Neural cell (in vitro differentiated cells): ENCODE measurements around the gene ZNF350. TPM values are rescaled to one million over a fixed set of nuclear protein-coding genes. Genes with fewer than 3 reads are reported as not detected.

Source experiments
- H2AFZ ChIP-seq: fragments of 200-600, 300-800 bp; sonication (generic), shearing (Covaris generic); 2 replicates; pipeline ENCODE4 v1.6.0; 2014; ENCODE audit warnings: low read depth, mild to moderate bottlenecking, antibody characterized with exemption, low read length, moderate library complexity
- H3F3A ChIP-seq: fragments of 200-600 bp; shearing (Covaris generic); 2 replicates; pipeline ENCODE4 v1.6.1; 2016; ENCODE audit warnings: mild to moderate bottlenecking, moderate library complexity, mixed read lengths, antibody characterized with exemption, low read length; ENCODE audit not compliant: insufficient read depth, poor library complexity, severe bottlenecking
- H3K27ac ChIP-seq: fragments of 200-600, 300-800 bp; sonication (generic), shearing (Covaris generic); 2 replicates; pipeline ENCODE4 v1.5.1; 2014; ENCODE audit warnings: mild to moderate bottlenecking, low read length, moderate library complexity
- H3K27me3 ChIP-seq: fragments of 300-800, 200-600 bp; sonication (generic), shearing (Covaris generic); 2 replicates; pipeline ENCODE4 v1.6.0; 2014; ENCODE audit warnings: mild to moderate bottlenecking, low read depth, low read length, moderate library complexity; ENCODE audit not compliant: insufficient read depth
- H3K36me3 ChIP-seq: fragments of 300-800, 200-600 bp; sonication (generic), shearing (Covaris generic); 2 replicates; pipeline ENCODE4 v1.5.1; 2014; ENCODE audit warnings: mild to moderate bottlenecking, antibody characterized with exemption, low read length, moderate library complexity; ENCODE audit not compliant: insufficient read depth
- H3K4me2 ChIP-seq: fragments of 300-800, 200-600 bp; sonication (generic), shearing (Covaris generic); 2 replicates; pipeline ENCODE4 v1.6.0; 2014; ENCODE audit warnings: mild to moderate bottlenecking, low read length
- H3K4me3 ChIP-seq: fragments of 300-800, 200-600 bp; sonication (generic), shearing (Covaris generic); 2 replicates; pipeline ENCODE4 v1.5.1; 2014; ENCODE audit warnings: mild to moderate bottlenecking, low read length, moderate library complexity
- H3K79me2 ChIP-seq: fragments of 200-600 bp; shearing (Covaris generic); replicated peaks from 2 replicates; pipeline ENCODE4 v1.6.0; 2014; ENCODE audit warnings: mild to moderate bottlenecking, low read length, moderate library complexity; ENCODE audit not compliant: insufficient read depth
- H3K9ac ChIP-seq: fragments of 300-800, 200-600 bp; sonication (generic), shearing (Covaris generic); 2 replicates; pipeline ENCODE4 v1.6.1; 2016; ENCODE audit warnings: mild to moderate bottlenecking, low read length, mixed read lengths
- H3K9me2 ChIP-seq: fragments of 200-600 bp; shearing (Covaris generic); 2 replicates; pipeline ENCODE4 v1.6.1; 2016; ENCODE audit warnings: mild to moderate bottlenecking, low read length, mixed read lengths; ENCODE audit not compliant: insufficient read depth
- H3K9me3 ChIP-seq: fragments of 200-600, 300-800 bp; sonication (generic), shearing (Covaris generic); 2 replicates; pipeline ENCODE4 v1.6.1; 2016; ENCODE audit warnings: mild to moderate bottlenecking, mixed run types, low read length, moderate library complexity, mixed read lengths
- H4K20me1 ChIP-seq: fragments of 200-600 bp; shearing (Covaris generic); 2 replicates; pipeline ENCODE4 v1.6.1; 2016; ENCODE audit warnings: mild to moderate bottlenecking, mixed run types; ENCODE audit not compliant: insufficient read depth
- EP300 ChIP-seq: fragments of 450-650 bp; conservative IDR thresholded peaks from 2 replicates; pipeline ENCODE4 v1.6.1; 2014; ENCODE audit warnings: antibody characterized with exemption, mild to moderate bottlenecking, moderate library complexity; ENCODE audit not compliant: poor library complexity, severe bottlenecking
- EZH2 ChIP-seq: fragments of 200-600, 300-800 bp; shearing (Covaris generic), sonication (generic); IDR thresholded peaks from 2 replicates; pipeline ENCODE4 v1.6.1; 2014; ENCODE audit warnings: antibody characterized with exemption, low read length, borderline replicate concordance, mild to moderate bottlenecking; ENCODE audit not compliant: insufficient read depth, poor library complexity, severe bottlenecking
- MXI1 ChIP-seq: fragments of 450-650 bp; conservative IDR thresholded peaks from 2 replicates; pipeline ENCODE4 v1.6.1; 2014; ENCODE audit warnings: antibody characterized with exemption, mild to moderate bottlenecking; ENCODE audit not compliant: poor library complexity, severe bottlenecking
- POLR2AphosphoS5 ChIP-seq: IDR thresholded peaks from 2 replicates; pipeline ENCODE4 v1.6.1; 2012
- RAD21 ChIP-seq: fragments of 450-650 bp; conservative IDR thresholded peaks from 2 replicates; pipeline ENCODE4 v1.6.1; 2014; ENCODE audit warnings: antibody characterized with exemption, mild to moderate bottlenecking, moderate library complexity
- SMC3 ChIP-seq: fragments of 450-650 bp; conservative IDR thresholded peaks from 2 replicates; pipeline ENCODE4 v1.6.1; 2014; ENCODE audit warnings: antibody characterized with exemption, mild to moderate bottlenecking, moderate library complexity; ENCODE audit not compliant: poor library complexity
- TAF1 ChIP-seq: IDR thresholded peaks from 2 replicates; pipeline ENCODE4 v1.6.1; 2012; ENCODE audit warnings: low read depth
- polyA plus RNA-seq: library from polyadenylated mRNA; depleted of rRNA; stranded (reverse); fragments of >200 nt; gene quantifications from 2 replicates; pipeline ENCODE4 v1.2.3, GENCODE V29; 2014
- TF ChIP-seq, protein P1 (sequence below): fragments of 450-650 bp; IDR thresholded peaks from 2 replicates; pipeline ENCODE4 v1.5.1; 2014; ENCODE audit warnings: antibody characterized with exemption, mild to moderate bottlenecking, moderate library complexity; ENCODE audit not compliant: poor library complexity, severe bottlenecking
- TF ChIP-seq, protein P2 (sequence below): IDR thresholded peaks from 2 replicates; pipeline ENCODE4 v1.6.1; 2012; ENCODE audit warnings: borderline replicate concordance

The ZNF350 gene
- polyA plus RNA-seq, 1 donor from 2014 or later = 7.9 TPM

- Histone ChIP-seq H3K36me3 (no peaks in the 10 kb centered on the region), H3K9me3 (peaks cover 12% of the 10 kb centered on the region), H3K4me3 (no peak overlapping the region), H3K9ac (no peak overlapping the region), H4K20me1 (no peaks in the 10 kb centered on the region), H3K27me3 (no peaks in the 10 kb centered on the region), H3K4me2 (no peak overlapping the region), H2AFZ (no peak overlapping the region), H3F3A (no peaks in the 10 kb centered on the region), H3K27ac (no peak overlapping the region), H3K9me2 (no peaks in the 10 kb centered on the region), H3K79me2 (peaks cover 32% of the 10 kb centered on the region)
- TF ChIP-seq RAD21 (no peak), SMC3 (no peak), EP300 (no peak), MXI1 (no peak), POLR2AphosphoS5 (no peak), EZH2 (no peak), TAF1 (no peak)
- TF ChIP-seq, protein P1, sequence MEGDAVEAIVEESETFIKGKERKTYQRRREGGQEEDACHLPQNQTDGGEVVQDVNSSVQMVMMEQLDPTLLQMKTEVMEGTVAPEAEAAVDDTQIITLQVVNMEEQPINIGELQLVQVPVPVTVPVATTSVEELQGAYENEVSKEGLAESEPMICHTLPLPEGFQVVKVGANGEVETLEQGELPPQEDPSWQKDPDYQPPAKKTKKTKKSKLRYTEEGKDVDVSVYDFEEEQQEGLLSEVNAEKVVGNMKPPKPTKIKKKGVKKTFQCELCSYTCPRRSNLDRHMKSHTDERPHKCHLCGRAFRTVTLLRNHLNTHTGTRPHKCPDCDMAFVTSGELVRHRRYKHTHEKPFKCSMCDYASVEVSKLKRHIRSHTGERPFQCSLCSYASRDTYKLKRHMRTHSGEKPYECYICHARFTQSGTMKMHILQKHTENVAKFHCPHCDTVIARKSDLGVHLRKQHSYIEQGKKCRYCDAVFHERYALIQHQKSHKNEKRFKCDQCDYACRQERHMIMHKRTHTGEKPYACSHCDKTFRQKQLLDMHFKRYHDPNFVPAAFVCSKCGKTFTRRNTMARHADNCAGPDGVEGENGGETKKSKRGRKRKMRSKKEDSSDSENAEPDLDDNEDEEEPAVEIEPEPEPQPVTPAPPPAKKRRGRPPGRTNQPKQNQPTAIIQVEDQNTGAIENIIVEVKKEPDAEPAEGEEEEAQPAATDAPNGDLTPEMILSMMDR = no peak
- TF ChIP-seq, protein P2, sequence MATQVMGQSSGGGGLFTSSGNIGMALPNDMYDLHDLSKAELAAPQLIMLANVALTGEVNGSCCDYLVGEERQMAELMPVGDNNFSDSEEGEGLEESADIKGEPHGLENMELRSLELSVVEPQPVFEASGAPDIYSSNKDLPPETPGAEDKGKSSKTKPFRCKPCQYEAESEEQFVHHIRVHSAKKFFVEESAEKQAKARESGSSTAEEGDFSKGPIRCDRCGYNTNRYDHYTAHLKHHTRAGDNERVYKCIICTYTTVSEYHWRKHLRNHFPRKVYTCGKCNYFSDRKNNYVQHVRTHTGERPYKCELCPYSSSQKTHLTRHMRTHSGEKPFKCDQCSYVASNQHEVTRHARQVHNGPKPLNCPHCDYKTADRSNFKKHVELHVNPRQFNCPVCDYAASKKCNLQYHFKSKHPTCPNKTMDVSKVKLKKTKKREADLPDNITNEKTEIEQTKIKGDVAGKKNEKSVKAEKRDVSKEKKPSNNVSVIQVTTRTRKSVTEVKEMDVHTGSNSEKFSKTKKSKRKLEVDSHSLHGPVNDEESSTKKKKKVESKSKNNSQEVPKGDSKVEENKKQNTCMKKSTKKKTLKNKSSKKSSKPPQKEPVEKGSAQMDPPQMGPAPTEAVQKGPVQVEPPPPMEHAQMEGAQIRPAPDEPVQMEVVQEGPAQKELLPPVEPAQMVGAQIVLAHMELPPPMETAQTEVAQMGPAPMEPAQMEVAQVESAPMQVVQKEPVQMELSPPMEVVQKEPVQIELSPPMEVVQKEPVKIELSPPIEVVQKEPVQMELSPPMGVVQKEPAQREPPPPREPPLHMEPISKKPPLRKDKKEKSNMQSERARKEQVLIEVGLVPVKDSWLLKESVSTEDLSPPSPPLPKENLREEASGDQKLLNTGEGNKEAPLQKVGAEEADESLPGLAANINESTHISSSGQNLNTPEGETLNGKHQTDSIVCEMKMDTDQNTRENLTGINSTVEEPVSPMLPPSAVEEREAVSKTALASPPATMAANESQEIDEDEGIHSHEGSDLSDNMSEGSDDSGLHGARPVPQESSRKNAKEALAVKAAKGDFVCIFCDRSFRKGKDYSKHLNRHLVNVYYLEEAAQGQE = no peak
Observed at GRCh38 chr19:51980116-51980736, 6.4 kb downstream of the ZNF350 start.

- no peaks in the 10 kb centered on the region for H4K20me1 ChIP-seq
- H2AFZ ChIP-seq = no peak overlapping the region
- TF ChIP-seq MXI1 (no peak), EP300 (no peak), SMC3 (no peak), TAF1 (no peak), RAD21 (no peak), EZH2 (no peak), POLR2AphosphoS5 (no peak)
- TF ChIP-seq, protein P1 = no peak
- TF ChIP-seq, protein P2 = no peak
- H3K4me3 ChIP-seq = no peak overlapping the region
- no peaks in the 10 kb centered on the region for H3F3A ChIP-seq
- H3K27me3 ChIP-seq = no peaks in the 10 kb centered on the region
- H3K9me3 ChIP-seq = peaks cover 20% of the 10 kb centered on the region
- H3K27ac ChIP-seq = no peak overlapping the region
- peaks cover 18% of the 10 kb centered on the region for H3K79me2 ChIP-seq
- no peaks in the 10 kb centered on the region for H3K9me2 ChIP-seq
- peaks cover 5% of the 10 kb centered on the region for H3K36me3 ChIP-seq
- no peak overlapping the region for H3K9ac ChIP-seq
- H3K4me2 ChIP-seq = no peak overlapping the region
Observed at GRCh38 chr19:51978882-51979281, 7.8 kb downstream of the ZNF350 start.
